Natural killer cell (primary cell): Measurements from ENCODE around the gene EHD4. TPM values are rescaled to one million over a fixed set of nuclear protein-coding genes. Genes with fewer than 3 reads are reported as not detected.

Experiments used
- ATAC-seq, 3 donors: fragments of 150-1000 bp in 2 of 3; fragments of 200-7000 bp in 1 of 3; cut with Tn5 transposase; 1 replicate in 1 of 3; 2 replicates in 2 of 3; pipeline ENCODE4 v1.10.0; 2021; ENCODE audit warnings: mild to moderate bottlenecking in 2 of 3, moderate library complexity in 2 of 3
- DNase-seq, 2 donors: peaks; one replicate each; pipeline versions ENCODE4 v3.0.0 to v3.0.0-alpha.2; 2013 to 2021; ENCODE audit warnings: mixed read lengths in 1 of 2
- H3K27ac ChIP-seq: one replicate; pipeline ENCODE4 v1.5.1; 2013; ENCODE audit warnings: mild to moderate bottlenecking, low read length
- H3K27me3 ChIP-seq: one replicate; pipeline ENCODE4 v1.6.1; 2013; ENCODE audit warnings: low read length; ENCODE audit not compliant: control insufficient read depth, insufficient read depth
- H3K36me3 ChIP-seq: one replicate; pipeline ENCODE4 v1.6.1; 2013; ENCODE audit warnings: low read length; ENCODE audit not compliant: control insufficient read depth, insufficient read depth
- H3K4me1 ChIP-seq: one replicate; pipeline ENCODE4 v1.6.1; 2013; ENCODE audit warnings: low read length; ENCODE audit not compliant: control insufficient read depth, insufficient read depth
- H3K4me3 ChIP-seq: one replicate; pipeline ENCODE4 v1.5.1; 2013; ENCODE audit warnings: low read length
- H3K9me3 ChIP-seq: one replicate; pipeline ENCODE4 v1.6.1; 2013; ENCODE audit warnings: low read length; ENCODE audit not compliant: control insufficient read depth, insufficient read depth
- H3K27ac Mint-ChIP-seq, 2 donors: one replicate each; pipeline ENCODE4 v1.8.0; 2022; ENCODE audit warnings: mild to moderate bottlenecking in 2 of 2, mixed read lengths in 2 of 2, moderate library complexity in 1 of 2
- H3K27me3 Mint-ChIP-seq, 2 donors: one replicate each; pipeline ENCODE4 v1.8.0; 2022; ENCODE audit warnings: low read depth in 2 of 2, mixed read lengths in 2 of 2
- H3K36me3 Mint-ChIP-seq: one replicate; pipeline ENCODE4 v1.8.0; 2022; ENCODE audit warnings: mixed read lengths
- H3K4me1 Mint-ChIP-seq, 2 donors: one replicate each; pipeline ENCODE4 v1.8.0; 2022; ENCODE audit warnings: mixed read lengths in 2 of 2
- H3K4me3 Mint-ChIP-seq: one replicate; pipeline ENCODE4 v1.8.0; 2022; ENCODE audit warnings: mild to moderate bottlenecking, moderate library complexity, mixed read lengths
- H3K9me3 Mint-ChIP-seq, 2 donors: one replicate each; pipeline ENCODE4 v1.8.0; 2022; ENCODE audit warnings: mixed read lengths in 2 of 2
- WGBS: methylation state at CpG from one replicate; pipeline ENCODE4 v1.1.7; 2013; ENCODE audit warnings: missing lambda C conversion rate; ENCODE audit not compliant: insufficient coverage; 5-methylcytosine and 5-hydroxymethylcytosine counted together
- intact Hi-C: fragments of 100-400 bp; cut with micrococcal nuclease; formaldehyde crosslinking; loops from one replicate; pipeline ENCODE4 v1.14.2; 2022
- total RNA-seq, 4 donors: library from RNA; stranded (reverse); fragments of 120-200 nt in 1 of 4; gene quantifications; one replicate each; pipeline versions ENCODE4 v1.2.3 to v1.2.4, GENCODE V29; 2013 to 2022
- TF ChIP-seq, protein P1 (sequence below): fragments of 200-600 bp; IDR thresholded peaks from one replicate; pipeline ENCODE4 v1.8.0; 2022; ENCODE audit warnings: antibody characterized with exemption

EHD4 gene
- total RNA-seq, 3 donors from 2014 or later (not counting 1 experiment from before 2014, with no cell fraction given) = 28.4 to 34.6 (median 31.7) TPM

DNA sequence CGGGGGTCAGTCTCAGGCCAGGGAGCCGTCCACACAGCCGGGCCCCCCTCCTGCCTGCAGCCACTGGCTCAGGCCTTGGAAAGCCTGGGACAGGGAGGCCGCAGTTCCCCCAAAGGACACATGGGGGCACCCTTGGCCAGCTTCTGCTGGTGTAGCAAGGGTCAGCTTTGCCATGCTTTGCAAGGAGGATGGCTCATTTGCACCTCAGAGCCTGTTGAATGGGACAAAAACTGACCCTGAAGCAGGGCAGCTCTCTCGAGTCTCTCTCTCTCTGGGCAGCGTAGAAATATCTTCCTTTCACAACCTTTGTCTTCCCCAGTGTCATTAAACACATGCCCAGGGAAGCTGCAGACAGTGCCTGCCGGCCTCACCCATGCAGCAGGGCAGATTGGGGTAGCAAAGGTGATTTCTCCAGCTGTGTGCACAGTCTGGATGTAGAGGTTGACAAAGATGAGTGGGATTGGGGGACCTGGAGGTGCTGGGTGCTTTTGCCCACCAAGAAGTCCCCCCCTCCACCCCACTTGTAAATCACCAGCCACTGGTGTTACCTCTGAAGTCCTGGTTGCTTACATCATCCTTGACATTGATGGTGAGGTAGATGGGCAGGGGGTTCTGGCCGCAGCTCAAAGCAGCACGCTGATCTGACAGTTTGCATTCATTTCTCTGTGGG lies 17.4 kb upstream of the EHD4 start:
- no peaks in the 10 kb centered on the region for H3K9me3 ChIP-seq
- 19% methylated on average over 9 of the region's 9 CpGs for WGBS
- Mint-ChIP-seq H3K27me3 (peaks cover 0 to 5% of the 10 kb centered on the region in 2 donors), H3K36me3 (no peaks in the 10 kb centered on the region), H3K4me3 (no peak overlapping the region), H3K9me3 (no peaks in the 10 kb centered on the region), H3K4me1 (no peaks in the 10 kb centered on the region), H3K27ac (no peak overlapping the region)
- peak; percentile 76 to 84 for DNase-seq
- no peaks in the 10 kb centered on the region for H3K4me1 ChIP-seq
- intact Hi-C loops = loop anchor here (1.0 to 5.0 kb wide), 3 partner anchors 70 to 148 kb away; no protein-coding TSS in a partner anchor
- no peaks in the 10 kb centered on the region for H3K27me3 ChIP-seq
- H3K27ac ChIP-seq = no peak overlapping the region
- no peak overlapping the region for H3K4me3 ChIP-seq
- ATAC-seq = peak; percentile 87 to 99 (median 98)
- TF ChIP-seq, protein P1, sequence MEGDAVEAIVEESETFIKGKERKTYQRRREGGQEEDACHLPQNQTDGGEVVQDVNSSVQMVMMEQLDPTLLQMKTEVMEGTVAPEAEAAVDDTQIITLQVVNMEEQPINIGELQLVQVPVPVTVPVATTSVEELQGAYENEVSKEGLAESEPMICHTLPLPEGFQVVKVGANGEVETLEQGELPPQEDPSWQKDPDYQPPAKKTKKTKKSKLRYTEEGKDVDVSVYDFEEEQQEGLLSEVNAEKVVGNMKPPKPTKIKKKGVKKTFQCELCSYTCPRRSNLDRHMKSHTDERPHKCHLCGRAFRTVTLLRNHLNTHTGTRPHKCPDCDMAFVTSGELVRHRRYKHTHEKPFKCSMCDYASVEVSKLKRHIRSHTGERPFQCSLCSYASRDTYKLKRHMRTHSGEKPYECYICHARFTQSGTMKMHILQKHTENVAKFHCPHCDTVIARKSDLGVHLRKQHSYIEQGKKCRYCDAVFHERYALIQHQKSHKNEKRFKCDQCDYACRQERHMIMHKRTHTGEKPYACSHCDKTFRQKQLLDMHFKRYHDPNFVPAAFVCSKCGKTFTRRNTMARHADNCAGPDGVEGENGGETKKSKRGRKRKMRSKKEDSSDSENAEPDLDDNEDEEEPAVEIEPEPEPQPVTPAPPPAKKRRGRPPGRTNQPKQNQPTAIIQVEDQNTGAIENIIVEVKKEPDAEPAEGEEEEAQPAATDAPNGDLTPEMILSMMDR = peak; percentile 87
- no peaks in the 10 kb centered on the region for H3K36me3 ChIP-seq

DNA sequence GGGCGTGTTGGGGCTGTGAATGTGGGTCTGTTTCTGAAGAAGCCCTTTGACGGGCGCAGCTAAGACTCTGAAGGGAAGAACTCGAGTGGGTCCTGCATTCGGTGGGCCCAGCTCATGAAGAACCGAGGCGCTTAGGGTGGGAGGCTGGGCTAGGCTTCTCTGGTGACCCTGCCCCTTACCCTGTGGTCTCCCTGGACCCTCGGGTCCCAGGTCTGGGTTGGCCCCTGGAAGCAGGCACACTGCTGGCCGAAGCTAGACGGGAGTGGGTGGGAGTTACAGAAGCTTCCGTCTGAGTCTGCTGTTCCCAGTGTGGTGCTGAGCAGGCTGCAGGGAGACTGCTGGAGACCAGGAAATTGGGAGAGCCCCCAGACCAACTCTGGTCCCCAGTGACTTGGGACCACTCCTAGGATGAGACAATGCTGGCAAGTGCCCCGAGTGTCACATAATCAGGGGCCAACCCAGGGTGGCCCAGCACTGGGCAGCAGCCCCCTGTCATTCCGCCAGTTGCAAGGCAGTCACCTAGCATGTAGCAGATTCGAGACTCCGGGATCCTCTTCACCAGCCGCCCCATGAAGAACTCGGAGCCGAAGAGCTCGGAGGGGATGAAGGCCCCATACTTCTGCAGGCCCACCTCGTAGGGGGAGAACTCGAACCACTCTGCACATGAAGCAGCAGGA lies 16.7 kb upstream of the EHD4 start:
- intact Hi-C loops = loop anchor here (1.0 to 5.0 kb wide), 3 partner anchors 70 to 148 kb away; no protein-coding TSS in a partner anchor
- Mint-ChIP-seq H3K27ac (no peak overlapping the region), H3K9me3 (no peaks in the 10 kb centered on the region), H3K27me3 (peaks cover 0 to 5% of the 10 kb centered on the region in 2 donors), H3K4me1 (no peaks in the 10 kb centered on the region), H3K4me3 (no peak overlapping the region), H3K36me3 (no peaks in the 10 kb centered on the region)
- TF ChIP-seq, protein P1 = no peak
- WGBS = 79% methylated on average over 21 of the region's 21 CpGs
- Histone ChIP-seq H3K27me3 (no peaks in the 10 kb centered on the region), H3K36me3 (no peaks in the 10 kb centered on the region), H3K9me3 (no peaks in the 10 kb centered on the region), H3K4me3 (no peak overlapping the region), H3K4me1 (no peaks in the 10 kb centered on the region), H3K27ac (no peak overlapping the region)
- DNase-seq (no peak), ATAC-seq (no peak)

DNA sequence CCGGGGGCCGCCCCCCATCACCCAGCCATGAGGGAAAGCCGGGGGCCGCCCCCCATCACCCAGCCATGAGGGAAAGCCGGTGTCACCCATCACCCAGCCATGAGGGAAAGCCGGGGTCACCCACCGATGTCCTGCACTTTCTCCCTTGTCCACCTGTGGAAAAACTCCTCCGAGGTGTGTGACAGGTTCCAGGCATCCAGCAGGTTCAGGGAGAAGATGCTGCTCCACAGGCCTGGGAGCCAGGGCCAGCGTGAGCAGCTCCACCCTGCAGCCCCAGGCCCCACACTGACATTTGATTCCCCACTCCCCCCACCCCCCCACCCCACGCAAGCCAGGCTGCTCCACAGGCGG lies 15.5 kb upstream of the EHD4 start:
- Mint-ChIP-seq H3K4me1 (no peaks in the 10 kb centered on the region), H3K27me3 (peaks cover 0 to 5% of the 10 kb centered on the region in 2 donors), H3K27ac (no peak overlapping the region), H3K9me3 (no peaks in the 10 kb centered on the region), H3K36me3 (no peaks in the 10 kb centered on the region), H3K4me3 (no peak overlapping the region)
- DNase-seq (no peak), ATAC-seq (no peak)
- TF ChIP-seq, protein P1 = no peak
- Histone ChIP-seq H3K4me1 (no peaks in the 10 kb centered on the region), H3K9me3 (no peaks in the 10 kb centered on the region), H3K36me3 (no peaks in the 10 kb centered on the region), H3K4me3 (no peak overlapping the region), H3K27ac (no peak overlapping the region), H3K27me3 (no peaks in the 10 kb centered on the region)
- intact Hi-C loops = loop anchor here (5.0 kb wide), 1 partner anchor 149 kb away; no protein-coding TSS in a partner anchor
- WGBS = 93% methylated on average over 7 of the region's 11 CpGs
